Measurements from ENCODE around the gene SLC52A1. TPM values are rescaled to one million over a fixed set of nuclear protein-coding genes. Genes with fewer than 3 reads are reported as not detected.

The SLC52A1 gene
- total and polyA plus RNA-seq, 7 donors = 0.01 to 0.04 TPM; not detected in 5

DNA sequence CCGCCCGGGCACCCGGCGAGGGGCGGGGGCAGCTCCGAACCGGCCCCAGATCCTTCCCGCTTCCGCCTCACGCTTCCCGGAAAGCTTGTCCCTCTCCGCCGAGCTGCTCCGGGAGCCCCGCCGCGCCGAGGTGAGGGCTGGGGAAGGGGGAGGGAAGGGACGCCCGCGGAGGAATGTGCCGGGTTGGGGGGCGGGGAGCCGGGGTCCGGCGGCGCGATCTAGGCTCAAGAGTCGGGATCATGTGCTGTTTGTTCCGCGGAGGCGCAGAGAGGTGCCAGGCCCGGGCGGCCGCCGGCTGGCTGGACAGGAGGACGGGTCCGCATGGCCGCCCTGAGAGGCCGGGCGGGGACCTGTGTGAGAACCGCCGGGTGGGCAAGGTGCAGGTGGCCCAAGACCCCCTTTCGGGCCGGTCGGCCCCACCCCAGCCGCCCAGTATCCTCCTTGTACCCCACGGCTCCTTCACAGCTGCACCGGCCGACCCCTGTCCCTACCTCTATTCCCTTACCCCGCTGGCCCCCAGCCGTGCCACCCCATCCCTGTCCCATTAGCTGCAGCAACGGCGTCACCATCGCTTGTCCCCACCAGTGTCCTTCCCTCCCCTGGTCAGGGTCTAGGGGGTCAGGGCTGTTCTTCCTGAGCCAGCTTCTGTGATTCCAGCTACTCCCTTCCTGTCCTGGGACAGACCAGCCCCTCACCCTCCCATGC, 37.0 kb downstream of the SLC52A1 start:
- WGBS, 3 donors = 0 to 1% (median 1%) methylated on average over 34 to 55 of the region's 55 CpGs
- Histone ChIP-seq H3K4me3 (peak overlapping the region; percentile 96), H3K27ac (peak overlapping the region; percentile 96), H3K4me1 (peaks cover 40% of the 10 kb centered on the region), H3K27me3 (ENCODE audit: insufficient read depth in 3 of 3, low read length in 2 of 3) (no peaks in the 10 kb centered on the region), H3K36me3 (ENCODE audit: insufficient read depth in 1 of 2, low read depth in 1 of 2) (peaks cover 7 to 26% of the 10 kb centered on the region in 2 donors), H3K9me3 (no peaks in the 10 kb centered on the region)
- peak; percentile 68 to 83 for DNase-seq
- peak; percentile 0 to 3 (median 1) for ATAC-seq
- intact Hi-C loops (cut with DNase I) = loop anchor here in 1 of 2 donors (5.0 kb wide), 1 partner anchor 56 kb away; the partner anchor contains the start of genes RNF167 and SLC25A11
- TF ChIP-seq, protein P1, sequence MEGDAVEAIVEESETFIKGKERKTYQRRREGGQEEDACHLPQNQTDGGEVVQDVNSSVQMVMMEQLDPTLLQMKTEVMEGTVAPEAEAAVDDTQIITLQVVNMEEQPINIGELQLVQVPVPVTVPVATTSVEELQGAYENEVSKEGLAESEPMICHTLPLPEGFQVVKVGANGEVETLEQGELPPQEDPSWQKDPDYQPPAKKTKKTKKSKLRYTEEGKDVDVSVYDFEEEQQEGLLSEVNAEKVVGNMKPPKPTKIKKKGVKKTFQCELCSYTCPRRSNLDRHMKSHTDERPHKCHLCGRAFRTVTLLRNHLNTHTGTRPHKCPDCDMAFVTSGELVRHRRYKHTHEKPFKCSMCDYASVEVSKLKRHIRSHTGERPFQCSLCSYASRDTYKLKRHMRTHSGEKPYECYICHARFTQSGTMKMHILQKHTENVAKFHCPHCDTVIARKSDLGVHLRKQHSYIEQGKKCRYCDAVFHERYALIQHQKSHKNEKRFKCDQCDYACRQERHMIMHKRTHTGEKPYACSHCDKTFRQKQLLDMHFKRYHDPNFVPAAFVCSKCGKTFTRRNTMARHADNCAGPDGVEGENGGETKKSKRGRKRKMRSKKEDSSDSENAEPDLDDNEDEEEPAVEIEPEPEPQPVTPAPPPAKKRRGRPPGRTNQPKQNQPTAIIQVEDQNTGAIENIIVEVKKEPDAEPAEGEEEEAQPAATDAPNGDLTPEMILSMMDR (IDR thresholded peaks at IDR 0.05) = no peak

GRCh38 chr17:4997302-4998026, 37.8 kb downstream of the SLC52A1 start, which contains the start of the genes INCA1 and KIF1C:
INCA1 (minus strand) TSS chr17:4997522; CDS start chr17:4994437, 3,085 bp downstream.
KIF1C (plus strand) TSS chr17:4997950; CDS start chr17:5000247, 2,297 bp downstream.
- peak; percentile 83 to 85 (median 84) for ATAC-seq

DNA sequence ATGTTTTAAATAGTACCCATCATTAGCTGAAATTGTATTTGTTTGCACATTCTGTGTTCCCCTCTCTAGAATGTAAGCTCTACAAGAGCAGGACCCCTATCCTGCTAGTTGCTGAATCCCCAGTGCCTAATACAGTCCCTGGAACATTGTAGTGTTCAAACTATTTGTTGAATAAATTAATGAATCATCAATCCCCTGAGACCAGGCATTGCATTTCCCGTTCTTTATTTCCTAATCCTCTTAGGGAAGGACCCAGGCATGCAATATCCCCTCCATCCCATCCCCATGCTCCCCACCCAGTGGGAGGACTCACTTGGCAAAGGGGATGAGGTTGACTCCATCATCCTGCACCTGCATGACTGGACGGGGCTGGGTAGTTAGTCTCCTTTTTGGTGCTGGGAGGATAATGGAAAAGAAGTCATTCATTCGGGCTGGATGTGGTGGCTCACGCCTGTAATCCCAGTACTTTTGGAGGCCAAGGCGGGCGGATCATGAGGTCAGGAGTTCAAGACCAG, 41.1 kb downstream of the SLC52A1 start:
- no peaks in the 10 kb centered on the region for H3K36me3 ChIP-seq (ENCODE audit: insufficient read depth in 1 of 2, low read depth in 1 of 2)
- intact Hi-C loops (cut with DNase I) = no loop called here
- DNase-seq (no peak), ATAC-seq (no peak)
- no peaks in the 10 kb centered on the region for H3K27me3 ChIP-seq (ENCODE audit: insufficient read depth in 3 of 3, low read length in 2 of 3)
- H3K4me3 ChIP-seq = no peak overlapping the region
- peaks cover 9% of the 10 kb centered on the region for H3K4me1 ChIP-seq
- no peaks in the 10 kb centered on the region for H3K9me3 ChIP-seq
- 84 to 88% (median 87%) methylated on average over 6 of the region's 6 CpGs for WGBS, 3 donors
- TF ChIP-seq, protein P1 (IDR thresholded peaks at IDR 0.05) = no peak
- no peak overlapping the region for H3K27ac ChIP-seq

More at GRCh38 chr17:4997302-4998026, 37.8 kb downstream of the SLC52A1 start, which contains the start of the genes INCA1 and KIF1C:
- Histone ChIP-seq H3K4me1 (peaks cover 34% of the 10 kb centered on the region), H3K4me3 (peak within 1 kb of the TSS; percentile 96), H3K9me3 (no peaks in the 10 kb centered on the region), H3K27me3 (ENCODE audit: insufficient read depth in 3 of 3, low read length in 2 of 3) (no peaks in the 10 kb centered on the region), H3K27ac (peak within 1 kb of the TSS; percentile 96), H3K36me3 (ENCODE audit: insufficient read depth in 1 of 2, low read depth in 1 of 2) (peaks cover 7 to 19% of the 10 kb centered on the region in 2 donors)
- TF ChIP-seq, protein P1 (IDR thresholded peaks at IDR 0.05) = peak; percentile 17
- DNase-seq = peak; percentile 95 to 98
- WGBS, 3 donors = 0 to 1% (median 0%) methylated on average over 67 to 93 of the region's 93 CpGs
- intact Hi-C loops (cut with DNase I) = loop anchor here in 1 of 2 donors (5.0 kb wide), 1 partner anchor 55 kb away; the partner anchor contains the start of genes RNF167 and SLC25A11

GRCh38 chr17:4987767-4988567, 47.3 kb downstream of the SLC52A1 start:
- Histone ChIP-seq H3K36me3 (ENCODE audit: insufficient read depth in 1 of 2, low read depth in 1 of 2) (peaks cover 0 to 30% of the 10 kb centered on the region in 2 donors), H3K4me1 (peaks cover 20% of the 10 kb centered on the region), H3K4me3 (peak overlapping the region; percentile 94), H3K27ac (peak overlapping the region; percentile 97), H3K27me3 (ENCODE audit: insufficient read depth in 3 of 3, low read length in 2 of 3) (no peaks in the 10 kb centered on the region), H3K9me3 (no peaks in the 10 kb centered on the region)
- intact Hi-C loops (cut with DNase I) = loop anchor here (2.0 to 5.0 kb wide), 3 partner anchors 46 to 81 kb away; partner anchors contain the start of genes RNF167 (in 1 of the 2) and SLC25A11 (in 1 of the 2)
- ATAC-seq (peak in 2 of 4 donors; percentile 9 to 33), DNase-seq (peak; percentile 39 to 74)
- TF ChIP-seq, protein P1 (IDR thresholded peaks at IDR 0.05) = no peak
- 1 to 2% (median 2%) methylated on average over 27 to 30 of the region's 30 CpGs for WGBS, 3 donors
